Subcutaneous adipose tissue (tissue), 4 donors: ENCODE results near the gene EPHB6. TPM values are rescaled to one million over a fixed set of nuclear protein-coding genes. Genes with fewer than 3 reads are reported as not detected.

Experiments used
- total RNA-seq, 4 donors: library from RNA; depleted of rRNA; stranded (reverse); fragments of >200 nt; gene quantifications; one replicate each; pipeline ENCODE4 v1.1.0, GENCODE V29; 2016
- TF ChIP-seq, protein P1 (sequence below): fragments of 450-650 bp; IDR thresholded peaks from one replicate; pipeline ENCODE4 v1.5.1; 2016; ENCODE audit warnings: low read depth, mild to moderate bottlenecking, control low read depth, antibody characterized with exemption, moderate library complexity

The EPHB6 gene
- total RNA-seq, 4 donors from 2014 or later: 5.1 to 20.3 (median 15.5) TPM

DNA sequence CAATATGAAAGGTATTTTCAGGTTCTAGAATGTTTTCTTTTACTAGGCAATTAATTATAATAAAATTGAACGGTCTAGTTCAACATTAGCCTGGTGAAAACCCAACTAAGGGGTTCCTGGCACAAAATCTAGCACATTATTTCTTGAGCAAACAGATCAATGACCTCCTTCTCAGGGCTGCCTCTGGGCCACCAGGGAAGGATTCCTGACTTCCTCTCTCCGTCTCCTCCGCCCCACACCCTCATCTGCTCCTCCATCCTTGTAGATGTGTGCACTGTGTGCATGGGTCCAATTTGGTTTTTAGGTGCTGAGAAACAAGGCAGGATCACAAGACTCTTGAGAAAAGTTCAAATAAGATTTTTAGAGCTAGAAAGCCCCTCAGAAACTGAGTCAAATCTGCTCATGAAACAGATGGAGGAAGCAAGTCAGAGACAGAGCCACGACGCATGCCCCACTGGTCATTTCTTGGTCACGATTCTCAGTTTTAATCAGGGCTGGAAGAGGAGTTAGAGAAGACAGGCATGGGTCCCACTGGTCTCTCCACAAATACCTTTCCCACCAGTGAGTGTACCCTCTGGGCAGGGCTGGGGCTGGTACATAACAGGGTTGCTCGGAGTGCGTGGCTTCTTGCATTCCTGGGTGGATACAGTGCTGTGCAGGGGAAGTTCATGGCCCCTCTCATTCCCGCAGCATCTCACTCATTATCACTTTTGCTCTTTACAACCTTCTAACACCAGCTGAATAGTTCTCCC, 26.9 kb downstream of the EPHB6 start:
- TF ChIP-seq, protein P1, sequence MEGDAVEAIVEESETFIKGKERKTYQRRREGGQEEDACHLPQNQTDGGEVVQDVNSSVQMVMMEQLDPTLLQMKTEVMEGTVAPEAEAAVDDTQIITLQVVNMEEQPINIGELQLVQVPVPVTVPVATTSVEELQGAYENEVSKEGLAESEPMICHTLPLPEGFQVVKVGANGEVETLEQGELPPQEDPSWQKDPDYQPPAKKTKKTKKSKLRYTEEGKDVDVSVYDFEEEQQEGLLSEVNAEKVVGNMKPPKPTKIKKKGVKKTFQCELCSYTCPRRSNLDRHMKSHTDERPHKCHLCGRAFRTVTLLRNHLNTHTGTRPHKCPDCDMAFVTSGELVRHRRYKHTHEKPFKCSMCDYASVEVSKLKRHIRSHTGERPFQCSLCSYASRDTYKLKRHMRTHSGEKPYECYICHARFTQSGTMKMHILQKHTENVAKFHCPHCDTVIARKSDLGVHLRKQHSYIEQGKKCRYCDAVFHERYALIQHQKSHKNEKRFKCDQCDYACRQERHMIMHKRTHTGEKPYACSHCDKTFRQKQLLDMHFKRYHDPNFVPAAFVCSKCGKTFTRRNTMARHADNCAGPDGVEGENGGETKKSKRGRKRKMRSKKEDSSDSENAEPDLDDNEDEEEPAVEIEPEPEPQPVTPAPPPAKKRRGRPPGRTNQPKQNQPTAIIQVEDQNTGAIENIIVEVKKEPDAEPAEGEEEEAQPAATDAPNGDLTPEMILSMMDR: no peak

DNA sequence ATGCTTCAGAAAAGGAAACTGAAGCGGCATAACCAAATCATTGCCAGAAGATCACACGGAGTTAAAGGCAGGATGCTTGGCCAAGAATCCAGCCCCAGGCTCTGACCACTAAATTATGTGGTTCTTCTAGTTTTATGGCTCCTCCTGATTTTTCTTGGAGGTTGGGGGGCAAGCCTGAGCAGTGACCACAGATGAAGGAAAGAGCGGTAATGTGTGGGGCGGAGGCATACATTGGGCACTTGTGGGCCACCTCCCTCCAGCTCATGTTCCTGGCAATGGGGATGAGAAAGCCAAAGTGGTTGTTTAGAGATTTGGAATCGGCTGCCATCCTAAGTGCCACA, 27.4 kb downstream of the EPHB6 start:
- TF ChIP-seq, protein P1: no peak

DNA sequence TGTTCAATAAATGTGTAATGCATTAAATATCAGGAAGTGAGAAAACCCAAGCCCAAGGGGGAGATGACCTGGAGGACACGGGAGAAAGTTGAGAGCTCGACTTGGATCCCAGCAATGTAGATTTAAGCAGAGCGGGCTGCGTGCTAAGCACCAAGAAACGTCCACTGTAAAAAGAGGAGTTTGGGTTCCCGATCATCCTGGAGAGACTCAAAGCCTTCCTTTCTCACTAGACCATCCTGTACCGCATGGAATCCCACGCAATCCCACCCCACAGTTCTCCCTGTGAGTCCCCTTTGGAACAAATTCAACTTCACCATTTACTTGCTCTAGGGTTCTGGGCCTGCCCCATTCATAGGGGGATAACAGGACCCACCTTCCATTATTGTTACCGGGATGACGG, 28.3 kb downstream of the EPHB6 start:
- TF ChIP-seq, protein P1: no peak

DNA sequence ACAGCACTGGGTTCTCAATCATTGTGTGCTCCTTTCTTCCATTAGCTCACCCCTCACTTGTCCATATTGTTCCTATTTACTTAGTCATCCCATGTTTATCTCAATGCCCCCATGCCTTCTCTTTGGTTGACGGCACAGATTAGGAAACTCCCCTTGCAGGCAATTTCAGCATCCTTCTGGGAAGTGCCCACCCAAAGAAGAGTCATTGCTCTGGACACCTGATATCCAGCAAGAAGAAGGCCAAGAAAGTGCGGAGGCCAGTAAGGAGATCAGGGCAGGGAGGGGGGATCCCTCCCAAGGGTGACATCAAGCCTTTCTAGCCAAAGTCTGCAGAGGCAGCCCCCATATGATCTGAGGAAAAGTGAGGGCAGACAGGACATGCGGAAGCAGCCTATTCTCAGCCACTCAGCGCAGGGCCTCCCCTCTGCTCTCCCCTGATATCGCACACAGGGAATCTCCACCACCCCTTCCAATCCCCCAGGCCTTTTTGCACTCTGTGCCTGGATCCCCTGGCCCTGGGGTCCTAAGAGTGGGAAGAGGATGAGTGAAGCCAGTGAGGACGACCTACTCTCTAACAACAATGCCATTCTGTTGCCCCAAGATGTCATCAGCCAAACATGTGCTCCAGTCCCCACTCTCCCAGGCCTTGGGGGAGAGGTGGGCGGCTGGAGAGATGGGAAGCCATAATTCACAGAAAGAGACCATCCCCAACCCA, 28.9 kb downstream of the EPHB6 start:
- TF ChIP-seq, protein P1: no peak

DNA sequence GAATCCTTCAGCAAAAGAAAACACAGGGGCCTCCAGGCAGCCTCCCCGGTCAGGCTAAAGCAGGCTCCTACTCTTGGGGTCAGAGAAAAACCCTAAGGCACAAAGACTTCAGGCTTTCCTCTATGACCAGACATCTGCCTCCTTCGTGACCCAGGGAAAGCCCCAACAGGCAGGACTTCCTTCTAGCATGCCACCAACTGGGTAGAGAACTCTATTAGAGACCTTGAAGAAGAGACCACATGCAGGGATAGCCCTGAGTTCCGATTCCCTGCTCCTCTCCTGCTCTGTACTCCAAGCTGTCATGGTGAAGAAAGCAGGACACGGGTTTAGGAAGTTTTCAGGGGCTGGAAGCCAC, 29.4 kb downstream of the EPHB6 start:
- TF ChIP-seq, protein P1: no peak

DNA sequence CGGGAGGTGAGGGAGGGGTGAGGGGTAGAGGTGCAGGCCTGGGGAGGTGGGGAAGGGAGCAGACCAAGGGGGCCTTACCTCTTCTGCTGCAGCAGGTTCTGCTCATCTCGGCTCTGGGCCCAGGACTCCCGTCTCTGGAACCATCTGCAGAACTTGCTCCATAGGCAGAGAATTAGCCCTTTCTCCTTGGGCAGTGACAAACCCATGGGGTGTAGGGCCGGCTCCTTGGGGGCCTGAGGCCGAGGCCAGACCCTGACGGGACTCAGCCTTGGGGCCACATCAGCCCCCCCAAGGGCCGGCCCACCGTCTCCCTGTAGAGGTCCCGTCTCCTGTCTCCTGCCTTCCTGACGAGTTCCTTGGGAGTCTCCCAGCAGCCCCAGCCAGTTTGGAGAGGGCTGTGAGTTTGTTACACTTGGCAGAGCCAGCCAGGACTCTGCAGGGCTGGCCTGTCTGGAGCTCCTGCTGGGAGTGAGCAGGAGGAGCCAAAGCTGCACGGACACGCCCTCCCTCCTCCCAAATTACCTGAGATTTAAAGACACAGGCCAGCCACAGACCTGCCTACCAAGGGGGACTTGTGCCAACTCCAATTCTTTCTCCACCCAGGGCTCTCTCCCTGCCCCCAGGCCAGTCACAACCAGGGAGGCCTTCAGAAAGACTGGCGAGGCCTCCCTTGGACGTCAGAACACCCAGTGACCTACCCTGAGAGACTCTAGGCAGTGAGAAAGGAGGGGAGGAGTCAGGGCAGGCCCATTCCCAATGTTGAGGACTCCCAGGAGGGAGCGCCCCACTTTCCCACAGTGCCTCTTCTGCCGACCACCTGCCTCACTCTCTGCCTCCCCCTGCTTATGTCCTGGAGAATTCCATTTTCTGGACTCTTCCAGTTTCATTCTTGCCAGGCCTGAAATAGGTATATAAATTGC, 30.7 kb downstream of the EPHB6 start, which contains the start of gene TRPV6:
TRPV6 (minus strand) TSS at position 435 of the 920 bp plus-strand sequence.
- TF ChIP-seq, protein P1: no peak

DNA sequence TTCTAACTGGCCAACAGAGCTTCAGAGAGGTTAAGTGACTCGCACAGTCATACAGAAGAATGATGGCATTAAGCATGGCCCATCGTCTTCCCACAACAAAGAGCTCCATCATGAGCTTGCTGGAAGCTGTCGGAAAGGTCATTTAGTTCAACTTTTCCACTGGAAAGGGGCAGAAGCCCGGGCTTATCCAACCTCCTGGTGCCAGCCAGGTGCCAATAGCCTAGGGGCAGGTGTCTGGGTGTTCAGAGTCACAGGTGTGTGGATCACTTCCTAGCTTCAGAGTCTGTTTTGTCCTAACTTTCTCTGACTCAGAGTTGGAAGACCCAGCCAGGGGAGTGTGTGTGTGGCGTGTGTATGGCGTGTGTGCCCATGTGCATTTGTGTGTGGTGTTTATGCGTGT, 32.0 kb downstream of the EPHB6 start:
- TF ChIP-seq, protein P1: no peak
